Activated B cell treated with CpG ODN at 0.5 μM for 24 hours (primary cell): Measurements from ENCODE around the gene SENP7. TPM values are rescaled to one million over a fixed set of nuclear protein-coding genes. Genes with fewer than 3 reads are reported as not detected.
"Not testable (repeated sequence)": the region's sequence is repeated elsewhere in the genome, so short reads cannot be mapped to it uniquely, and the experiment has no call there.

Source experiments
- ATAC-seq: fragments of 200-7000 bp; cut with Tn5 transposase; one replicate; pipeline ENCODE4 v1.10.0; 2021; ENCODE audit warnings: low read depth, mild to moderate bottlenecking, moderate library complexity
- CTCF ChIA-PET: fragments of 350-600 bp; sonication (Branson Sonifier 250); formaldehyde crosslinking; loops from one replicate; lab custom pipeline; 2021; ENCODE audit warnings: antibody characterized with exemption; lab: Charles Lee
- POLR2A ChIA-PET: fragments of 350-600 bp; sonication (Branson Sonifier 250); formaldehyde crosslinking; loops from one replicate; lab custom pipeline; 2021; ENCODE audit warnings: antibody characterized with exemption; lab: Charles Lee
- DNase-seq: peaks from one replicate; pipeline ENCODE4 v3.0.0; 2022
- H3K27ac Mint-ChIP-seq: one replicate; pipeline ENCODE4 v1.8.0; 2020; ENCODE audit warnings: mixed read lengths
- H3K27me3 Mint-ChIP-seq: one replicate; pipeline ENCODE4 v1.8.0; 2021; ENCODE audit warnings: mixed read lengths
- H3K36me3 Mint-ChIP-seq: one replicate; pipeline ENCODE4 v1.8.0; 2021; ENCODE audit warnings: low read depth, mixed read lengths
- H3K4me1 Mint-ChIP-seq: one replicate; pipeline ENCODE4 v1.8.0; 2021; ENCODE audit warnings: mixed read lengths
- H3K4me3 Mint-ChIP-seq: one replicate; pipeline ENCODE4 v1.8.0; 2020; ENCODE audit warnings: mild to moderate bottlenecking, mixed read lengths
- H3K9me3 Mint-ChIP-seq: one replicate; pipeline ENCODE4 v1.8.0; 2020; ENCODE audit warnings: mixed read lengths
- CTCF ChIP-seq: fragments of 200-600 bp; IDR thresholded peaks from one replicate; pipeline ENCODE4 v1.8.0; 2022; ENCODE audit warnings: antibody characterized with exemption, mild to moderate bottlenecking
- intact Hi-C: fragments of 100-400 bp; cut with micrococcal nuclease; formaldehyde crosslinking; loops from one replicate; pipeline ENCODE4 v1.15.1; 2024
- total RNA-seq: library from RNA; stranded (reverse); gene quantifications from 2 replicates; pipeline ENCODE4 v1.2.3, GENCODE V29; 2022

Gene SENP7
- total RNA-seq, 1 donor from 2014 or later: 22.1 TPM

DNA sequence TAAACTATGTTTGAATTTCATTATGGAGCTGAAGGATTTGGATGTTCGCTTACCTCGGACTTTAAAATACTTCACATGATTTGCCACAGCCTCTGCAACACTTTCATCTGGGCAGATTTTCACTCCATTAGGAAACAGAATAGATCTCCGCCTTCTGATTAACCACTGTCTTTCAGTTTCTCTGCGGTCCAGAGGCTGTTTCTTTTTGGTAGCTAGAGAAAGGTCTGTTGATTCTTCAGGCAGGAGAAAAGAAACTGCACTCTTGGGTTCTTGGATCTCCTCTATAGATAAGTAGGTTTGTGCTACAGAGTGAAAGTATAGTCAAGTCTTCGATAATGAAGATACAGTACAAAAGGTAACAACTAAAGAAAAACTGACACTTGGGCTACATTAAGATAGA is 193.5 kb downstream of the SENP7 start:
- CTCF ChIA-PET: no interaction called here
- no peak overlapping the region for H3K4me3 Mint-ChIP-seq

GRCh38 chr3:101312545-101312944 is 200.5 kb downstream of the SENP7 start:
- DNase-seq (no peak), ATAC-seq (no peak)
- H3K4me3 Mint-ChIP-seq: no peak overlapping the region
- H3K4me1 Mint-ChIP-seq: no peaks in the 10 kb centered on the region
- ChIA-PET POLR2A (no interaction called here), CTCF (no interaction called here)
- TF ChIP-seq CTCF: no peak
- peaks cover 30% of the 10 kb centered on the region for H3K36me3 Mint-ChIP-seq
- no peaks in the 10 kb centered on the region for H3K27me3 Mint-ChIP-seq
- intact Hi-C loops: no loop called here
- peaks cover 13% of the 10 kb centered on the region for H3K9me3 Mint-ChIP-seq
- H3K27ac Mint-ChIP-seq: no peak overlapping the region

More for the DNA sequence above, 193.5 kb downstream of the SENP7 start:
- DNase-seq: no peak
- Mint-ChIP-seq H3K9me3 (no peaks in the 10 kb centered on the region), H3K27ac (no peak overlapping the region), H3K36me3 (peaks cover 6% of the 10 kb centered on the region), H3K27me3 (no peaks in the 10 kb centered on the region), H3K4me1 (no peaks in the 10 kb centered on the region)
- TF ChIP-seq CTCF: no peak
- no peak for ATAC-seq
- POLR2A ChIA-PET: no interaction called here
- intact Hi-C loops: no loop called here

DNA sequence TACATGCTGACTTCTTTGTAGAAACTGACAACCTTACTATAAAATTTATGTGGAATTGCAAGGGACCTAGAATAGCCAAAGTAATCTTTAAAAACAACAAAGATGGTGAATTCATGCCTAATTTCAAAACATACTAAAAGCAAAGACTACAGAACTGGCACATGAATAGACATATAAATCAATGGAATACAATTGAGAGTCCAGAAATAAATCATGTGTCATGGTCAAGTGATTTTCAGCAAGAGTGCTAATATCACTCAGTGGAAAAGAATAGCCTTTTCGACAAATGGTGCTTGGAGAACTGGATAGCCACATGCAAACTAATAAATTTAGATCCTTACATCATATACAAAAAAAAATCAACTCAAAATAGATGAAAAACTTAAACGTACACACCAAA is 201.3 kb downstream of the SENP7 start:
- Mint-ChIP-seq H3K4me3 (no peak overlapping the region), H3K4me1 (no peaks in the 10 kb centered on the region), H3K36me3 (peaks cover 33% of the 10 kb centered on the region), H3K27me3 (no peaks in the 10 kb centered on the region), H3K27ac (no peak overlapping the region), H3K9me3 (peaks cover 17% of the 10 kb centered on the region)
- DNase-seq: no peak
- no peak for TF ChIP-seq CTCF
- POLR2A ChIA-PET: no interaction called here
- no peak for ATAC-seq
- CTCF ChIA-PET: no interaction called here
- intact Hi-C loops: no loop called here

DNA sequence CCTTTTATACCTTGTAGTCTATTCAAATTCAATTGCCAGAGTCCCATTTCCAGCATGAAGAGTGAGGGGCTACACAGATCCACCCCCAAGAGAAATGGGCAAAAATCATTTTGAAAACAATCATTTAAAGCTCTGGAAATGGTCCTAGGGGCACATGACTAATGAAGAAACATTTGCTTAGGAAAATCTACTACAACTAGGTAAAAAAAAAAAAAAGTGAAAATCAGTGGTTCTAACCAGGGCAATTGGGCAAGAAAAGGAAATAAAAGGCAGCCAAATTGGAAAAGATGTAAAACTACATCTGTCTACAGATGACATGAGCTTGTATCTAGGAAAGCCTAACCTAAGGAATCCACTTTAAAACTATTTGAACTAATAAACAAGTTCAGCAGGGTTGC is 202.0 kb downstream of the SENP7 start:
- H3K27ac Mint-ChIP-seq: no peak overlapping the region
- ATAC-seq (no peak), DNase-seq (no peak)
- H3K4me1 Mint-ChIP-seq: no peaks in the 10 kb centered on the region
- H3K4me3 Mint-ChIP-seq: no peak overlapping the region
- H3K27me3 Mint-ChIP-seq: no peaks in the 10 kb centered on the region
- TF ChIP-seq CTCF: no peak
- H3K36me3 Mint-ChIP-seq: peaks cover 35% of the 10 kb centered on the region
- peaks cover 17% of the 10 kb centered on the region for H3K9me3 Mint-ChIP-seq
- intact Hi-C loops: no loop called here
- POLR2A ChIA-PET: no interaction called here
- CTCF ChIA-PET: no interaction called here

DNA sequence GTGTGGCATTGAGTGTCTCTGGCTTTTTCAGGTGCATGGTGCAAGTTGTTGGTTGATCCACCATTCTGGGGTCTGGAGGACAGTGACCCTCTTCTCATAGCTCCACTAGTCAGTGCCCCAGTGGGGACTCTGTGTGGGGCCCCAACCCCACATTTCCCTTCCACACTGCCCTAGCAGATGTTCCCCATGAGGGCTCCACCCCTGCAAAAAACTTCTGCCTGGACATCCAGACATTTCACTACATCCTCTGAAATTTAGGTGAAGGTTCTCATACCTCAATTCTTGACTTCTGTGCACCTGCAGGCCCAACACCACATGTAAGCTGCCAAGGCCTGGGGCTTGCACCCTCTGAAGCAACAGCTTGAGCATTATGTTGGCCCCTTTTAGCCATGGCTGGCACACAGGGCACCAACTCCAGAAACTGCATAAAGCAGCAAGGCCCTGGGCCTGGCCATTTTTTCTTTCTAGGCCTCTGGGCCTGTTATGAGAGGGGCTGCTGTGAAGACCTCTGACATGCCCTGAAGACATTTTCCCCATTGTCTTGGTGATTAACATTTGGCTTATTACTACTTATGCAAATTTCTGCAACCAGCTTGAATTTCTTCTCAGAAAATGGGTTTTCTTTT is 204.8 kb downstream of the SENP7 start:
- CTCF ChIA-PET, intact Hi-C loops, H3K27ac Mint-ChIP-seq, DNase-seq, H3K4me3 Mint-ChIP-seq, POLR2A ChIA-PET, H3K27me3 Mint-ChIP-seq, ATAC-seq, H3K4me1 Mint-ChIP-seq: not testable (repeated sequence)
- Mint-ChIP-seq H3K9me3 (peaks cover 24% of the 10 kb centered on the region), H3K36me3 (peaks cover 33% of the 10 kb centered on the region)

- H3K9me3 Mint-ChIP-seq: peaks cover 17% of the 10 kb centered on the region
- H3K36me3 Mint-ChIP-seq: peaks cover 13% of the 10 kb centered on the region
- H3K4me1 Mint-ChIP-seq: no peaks in the 10 kb centered on the region
- H3K27me3 Mint-ChIP-seq: no peaks in the 10 kb centered on the region
- H3K4me3 Mint-ChIP-seq: no peak overlapping the region
- no peak for TF ChIP-seq CTCF
- H3K27ac Mint-ChIP-seq: no peak overlapping the region
- intact Hi-C loops: no loop called here
- DNase-seq (no peak), ATAC-seq (no peak)
- CTCF ChIA-PET: no interaction called here
- POLR2A ChIA-PET: no interaction called here
Observed at GRCh38 chr3:101303836-101304235, 209.2 kb downstream of the SENP7 start.
